ENCODE measurements around the gene PGA5. TPM values are rescaled to one million over a fixed set of nuclear protein-coding genes. Genes with fewer than 3 reads are reported as not detected.
A peak's percentile ranks its signal among the peaks of the same experiment; 100 is the strongest.

PGA5 gene
- total RNA-seq, 1 experiment from 2014 or later: 0.33 TPM

GRCh38 chr11:61267437-61267841 is 26.5 kb downstream of the PGA5 start:
- H3K56ac ChIP-seq (ENCODE audit: insufficient read length, low read depth, low read length): no peak overlapping the region
- H3K9me3 ChIP-seq (ENCODE audit: control insufficient read depth, low read depth, low read length): no peaks in the 10 kb centered on the region
- Mint-ChIP-seq H3K36me3 (ENCODE audit: insufficient read depth in 1 of 3, low read depth in 3 of 3) (peaks cover 0 to 22% (median 0%) of the 10 kb centered on the region in 3 experiments; a peak in 2 of 7 replicates), H3K27ac (peak overlapping the region in 1 of 3 experiments; percentile 73; a peak in 1 of 7 replicates), H3K4me3 (no peak overlapping the region), H3K4me1 (no peaks in the 10 kb centered on the region), H3K9me3 (no peaks in the 10 kb centered on the region), H3K27me3 (ENCODE audit: low read depth) (no peaks in the 10 kb centered on the region)
- H2AK5ac ChIP-seq (ENCODE audit: insufficient read length, low read length): no peak overlapping the region
- H2BK5ac ChIP-seq (ENCODE audit: insufficient read length, low read length): no peak overlapping the region
- H2BK120ac ChIP-seq (ENCODE audit: low read depth, low read length, poor library complexity, severe bottlenecking): no peak overlapping the region
- no peaks in the 10 kb centered on the region for H3K27me3 ChIP-seq (ENCODE audit: insufficient read depth, low read length)
- H3K79me2 ChIP-seq (ENCODE audit: insufficient read depth, low read length): no peaks in the 10 kb centered on the region
- no peak overlapping the region for H4K5ac ChIP-seq (ENCODE audit: insufficient read length, low read depth, low read length)
- no peak overlapping the region for H3K18ac ChIP-seq (ENCODE audit: insufficient read length, low read depth, low read length)
- no peaks in the 10 kb centered on the region for H4K20me1 ChIP-seq (ENCODE audit: control insufficient read depth, insufficient read depth, insufficient read length)
- no peaks in the 10 kb centered on the region for H3K23me2 ChIP-seq (ENCODE audit: insufficient read length, low read depth, low read length, poor library complexity, severe bottlenecking)
- no CpG with 5 or more reads among the region's 6 CpGs for WGBS (ENCODE audit: extremely low coverage, insufficient read length, low lambda C conversion rate)
- H3K79me1 ChIP-seq (ENCODE audit: insufficient read depth, low read depth, low read length, poor library complexity, severe bottlenecking): no peaks in the 10 kb centered on the region
- H3K4ac ChIP-seq (ENCODE audit: low read depth, low read length): no peak overlapping the region
- no peak for DNase-seq
- H3K4me1 ChIP-seq (ENCODE audit: insufficient read depth, low read length): no peaks in the 10 kb centered on the region
- H3T11ph ChIP-seq (ENCODE audit: low read length): no peak overlapping the region
- no peak overlapping the region for H2BK15ac ChIP-seq (ENCODE audit: low read depth, low read length)
- no peak overlapping the region for H2AFZ ChIP-seq (ENCODE audit: low read length)
- H2BK12ac ChIP-seq (ENCODE audit: insufficient read length, low read depth, low read length): no peak overlapping the region
- H2BK20ac ChIP-seq (ENCODE audit: low read depth, low read length, poor library complexity, severe bottlenecking): no peak overlapping the region
- no peak for TF ChIP-seq CTCF (conservative IDR thresholded peaks at IDR 0.05)
- H3K27ac ChIP-seq (ENCODE audit: insufficient read length, low read depth, low read length): no peak overlapping the region
- H4K91ac ChIP-seq (ENCODE audit: insufficient read length, low read depth, low read length): no peak overlapping the region
- H3K14ac ChIP-seq (ENCODE audit: insufficient read depth, low read length): no peak overlapping the region
- H3K23ac ChIP-seq (ENCODE audit: insufficient read length, low read depth, low read length): no peak overlapping the region
- no peak overlapping the region for H3K4me2 ChIP-seq (ENCODE audit: insufficient read depth, insufficient read length, low read length)
- no peak overlapping the region for H4K8ac ChIP-seq (replicated peaks; ENCODE audit: insufficient read length, low read depth, low read length)
- H3K9ac ChIP-seq (ENCODE audit: extremely low read depth, insufficient read length, low read length): no peak overlapping the region
